HG03039 (cell line): ENCODE results near the gene IL1RAPL2.

Experiments
- ATAC-seq: cut with Tn5 transposase; IDR thresholded peaks from one replicate; pipeline ENCODE4 v1.9.1; 2021; ENCODE audit warnings: mild to moderate bottlenecking, moderate library complexity; ENCODE audit not compliant: unreplicated experiment

The IL1RAPL2 gene

DNA sequence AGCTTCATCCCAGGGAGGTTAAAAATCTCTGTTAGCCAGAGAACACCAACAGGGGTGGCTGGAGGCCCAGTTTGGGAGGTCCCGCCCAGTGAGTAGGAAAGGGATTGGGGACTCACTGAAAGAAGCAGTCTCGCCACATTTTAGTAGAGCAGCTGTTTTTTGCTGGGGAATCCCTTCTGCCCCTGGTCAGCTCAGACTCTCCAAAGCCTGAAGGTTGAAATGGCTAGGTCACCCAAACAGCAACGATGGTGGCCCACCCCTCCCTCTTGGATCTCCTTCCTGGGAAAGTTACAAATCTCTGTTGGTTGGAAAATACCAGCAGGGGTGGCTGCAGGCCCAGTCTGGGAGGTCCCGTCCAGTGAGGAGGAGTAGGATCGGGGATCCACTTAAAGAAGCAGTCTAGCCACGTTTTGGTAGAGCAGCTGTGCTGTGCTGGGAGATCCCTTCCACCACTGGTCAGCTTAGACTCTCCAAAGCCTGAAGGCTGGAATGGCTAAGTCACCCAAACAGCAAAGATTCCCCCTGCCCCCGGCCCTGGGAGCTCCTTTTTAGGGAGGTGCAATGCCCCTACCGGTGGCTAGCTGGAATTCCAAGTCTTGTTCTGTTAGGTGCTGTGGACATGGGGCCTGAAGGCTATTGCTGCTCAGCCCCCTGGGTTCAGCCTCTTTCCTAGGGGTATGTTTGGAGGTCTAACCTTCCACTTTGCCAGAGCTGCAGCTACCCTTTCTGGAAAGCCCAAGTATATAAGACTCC is 694.5 kb downstream of the IL1RAPL2 start:
- no peak for ATAC-seq

DNA sequence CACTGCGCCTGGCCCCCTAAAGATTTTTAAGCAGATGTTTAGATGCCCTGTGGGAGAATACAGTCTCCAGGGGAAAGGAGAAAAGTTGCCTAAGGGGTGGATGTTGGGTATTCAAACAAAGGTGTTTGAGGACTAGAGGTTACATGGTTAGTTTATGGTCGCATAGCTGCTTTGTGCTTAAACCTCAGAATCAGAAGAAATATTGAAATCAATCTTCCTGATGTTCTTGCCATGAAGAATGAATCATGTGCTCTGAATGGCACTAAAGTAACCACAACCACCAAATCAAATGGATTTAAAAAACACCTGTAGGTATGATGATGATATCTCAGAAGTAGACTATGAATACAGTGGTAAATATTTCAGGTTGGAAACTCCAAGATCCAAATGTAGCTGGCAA is 697.2 kb downstream of the IL1RAPL2 start:
- ATAC-seq, result no peak

DNA sequence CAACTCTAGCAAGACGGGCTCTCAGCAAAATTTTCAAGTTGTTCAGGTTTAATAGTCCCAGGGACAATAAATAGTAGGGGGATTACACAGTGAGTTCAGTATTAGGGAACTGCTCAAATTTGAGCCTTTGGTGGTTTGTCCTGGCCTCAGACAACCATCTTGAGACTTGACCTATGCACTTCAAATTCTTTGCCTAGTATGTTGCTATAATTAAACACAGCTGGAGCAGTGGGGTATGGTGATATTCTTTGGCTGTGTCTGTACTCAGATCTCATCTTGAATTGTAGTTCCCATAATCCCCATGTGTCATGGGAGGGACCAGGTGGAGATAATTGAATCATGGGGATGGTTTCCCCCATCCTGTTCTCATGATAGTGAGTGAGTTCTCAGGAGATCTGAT is 697.8 kb downstream of the IL1RAPL2 start:
- no peak for ATAC-seq

DNA sequence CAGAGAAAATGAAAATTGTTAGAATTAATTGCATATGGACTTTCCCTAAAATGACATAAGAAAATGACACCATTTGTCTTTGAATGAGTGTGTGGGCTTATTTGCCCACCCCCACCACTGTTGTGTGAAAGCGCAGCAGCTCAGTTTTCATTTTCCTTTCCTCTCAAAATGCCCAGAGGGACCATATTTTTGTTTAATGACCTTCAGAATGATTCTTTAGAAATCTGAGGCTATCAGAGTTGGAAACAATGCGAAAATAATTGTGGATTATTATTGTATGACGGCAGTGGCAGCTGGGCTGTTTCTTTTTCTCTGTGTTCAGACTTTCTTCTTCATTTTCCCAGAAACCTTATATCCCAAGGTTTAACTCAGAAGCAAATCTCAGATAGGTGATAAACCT is 699.1 kb downstream of the IL1RAPL2 start:
- no peak for ATAC-seq

DNA sequence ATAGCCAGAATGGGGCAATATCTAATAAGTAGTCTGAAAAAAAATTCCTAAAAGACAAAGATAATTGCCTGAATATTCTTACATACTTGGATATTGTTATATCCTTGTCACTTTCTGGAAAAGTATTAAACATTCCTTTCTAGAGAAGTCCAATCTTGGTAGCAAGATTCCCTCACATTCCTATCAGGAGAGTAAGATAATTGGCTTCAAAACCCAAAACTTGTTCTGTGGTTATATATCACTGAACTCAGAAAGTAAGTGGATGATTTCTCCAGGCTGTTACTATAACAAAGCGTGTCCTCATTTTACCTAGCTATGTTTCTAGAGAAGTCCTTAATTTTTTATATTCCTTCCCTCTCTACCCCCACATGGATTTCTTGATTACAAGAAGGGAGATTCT is 700.5 kb downstream of the IL1RAPL2 start:
- ATAC-seq, result no peak

DNA sequence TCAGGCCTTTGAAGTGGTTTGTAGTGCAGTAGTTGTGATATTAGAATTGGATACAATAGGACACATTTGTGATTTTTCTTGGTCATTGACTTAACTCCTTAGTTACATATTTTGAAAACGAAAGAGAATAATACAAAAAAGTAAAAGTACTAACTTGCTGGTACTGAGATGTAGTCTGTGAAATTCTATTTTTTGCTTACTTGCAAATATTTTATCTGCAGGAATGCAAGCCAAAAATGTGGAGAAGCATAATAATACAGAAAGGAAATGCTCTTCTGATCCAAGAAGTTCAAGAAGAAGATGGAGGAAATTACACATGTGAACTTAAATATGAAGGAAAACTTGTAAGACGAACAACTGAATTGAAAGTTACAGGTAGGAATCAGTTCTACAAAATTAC is 701.2 kb downstream of the IL1RAPL2 start:
- no peak for ATAC-seq

DNA sequence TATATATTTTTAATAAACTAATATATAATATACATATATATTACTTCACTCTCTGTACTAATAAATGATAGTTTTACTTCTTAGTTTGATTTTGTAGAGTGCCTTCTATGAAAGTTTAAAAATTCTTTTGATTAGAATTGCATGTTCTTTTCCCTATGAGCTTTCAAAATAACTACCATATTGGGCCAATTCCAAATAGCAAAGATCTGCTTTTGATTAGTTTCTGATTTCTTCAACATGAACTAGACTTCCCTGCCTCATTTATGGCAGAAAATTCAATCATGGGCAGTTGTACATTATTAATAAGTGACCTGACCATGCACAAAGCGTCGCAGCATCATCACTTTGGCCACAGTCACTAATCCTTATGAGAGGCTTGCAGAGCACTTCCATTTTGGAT is 703.4 kb downstream of the IL1RAPL2 start:
- no peak for ATAC-seq

DNA sequence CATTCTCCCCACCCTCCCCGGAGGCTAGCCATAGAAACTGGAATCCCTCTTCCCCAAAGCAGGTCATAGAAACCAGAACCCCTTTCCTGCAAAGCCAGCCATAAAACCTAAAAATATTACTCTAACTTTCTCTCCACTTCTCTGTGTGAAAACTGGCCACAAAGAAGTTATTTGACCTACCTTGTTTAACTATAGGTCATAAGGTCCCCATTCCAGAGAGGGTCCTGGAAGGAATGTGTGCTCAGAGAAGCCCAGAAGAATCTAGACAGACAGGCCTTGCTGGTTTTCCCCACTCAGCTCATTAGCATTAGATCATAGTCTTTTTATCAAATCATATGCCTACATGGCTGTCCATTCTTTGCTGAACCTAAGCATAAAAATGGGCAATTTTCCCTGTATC is 707.3 kb downstream of the IL1RAPL2 start:
- ATAC-seq, result no peak

DNA sequence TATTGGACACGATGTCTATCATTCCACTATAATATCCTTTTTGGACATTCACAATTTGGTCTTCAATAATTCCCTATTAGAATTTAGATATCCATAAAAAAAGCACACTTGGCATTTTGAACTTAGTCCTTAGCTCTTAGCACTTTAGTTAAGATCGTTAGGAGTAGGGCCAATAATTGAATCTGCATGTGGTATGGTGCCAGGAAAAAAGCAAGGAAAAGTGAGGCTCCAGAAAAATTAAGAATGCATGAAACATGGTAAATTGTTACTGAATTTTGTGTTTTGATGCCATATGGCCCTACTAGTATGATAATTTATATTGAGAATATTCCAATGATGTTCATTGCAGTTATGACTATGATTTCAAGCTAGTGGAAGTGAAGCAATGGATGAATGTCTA is 708.1 kb downstream of the IL1RAPL2 start:
- no peak for ATAC-seq

DNA sequence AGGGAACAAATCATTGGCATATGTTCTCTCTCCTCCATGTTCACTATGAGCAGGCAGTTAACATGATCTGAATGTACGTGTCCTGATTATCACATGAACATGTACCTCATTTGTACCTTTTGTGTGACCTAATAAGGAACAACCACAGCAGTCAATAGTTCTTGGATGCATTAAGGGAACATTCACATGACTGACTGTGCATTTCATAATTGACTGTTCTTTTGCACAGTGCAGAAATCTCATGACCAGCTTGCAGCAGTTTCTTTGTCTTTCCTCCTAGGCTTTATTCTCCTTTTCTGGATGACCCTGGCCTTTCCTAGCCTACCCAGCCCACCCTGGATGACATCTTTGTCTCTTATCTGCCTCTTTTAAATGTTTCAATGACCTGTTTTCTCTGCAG is 711.1 kb downstream of the IL1RAPL2 start:
- ATAC-seq, result no peak

DNA sequence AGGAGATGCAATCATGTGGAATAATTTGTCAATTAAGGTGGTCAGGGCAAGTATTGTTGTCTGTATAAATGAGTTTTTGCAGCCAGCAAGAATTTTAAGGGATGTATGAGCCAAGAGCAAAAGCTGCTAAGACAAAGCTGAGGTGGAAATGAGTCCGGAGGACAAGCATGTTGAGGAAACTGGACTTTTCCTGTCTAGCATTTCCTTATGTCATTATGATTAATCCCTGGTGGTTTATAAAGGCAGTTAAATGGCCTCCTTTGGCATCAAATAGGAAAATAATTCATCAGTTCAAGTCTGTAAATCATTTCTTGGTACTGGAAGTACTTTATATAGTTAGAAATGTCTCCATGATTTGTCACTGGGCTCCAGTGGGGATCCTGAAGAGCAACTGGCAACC is 716.1 kb downstream of the IL1RAPL2 start:
- no peak for ATAC-seq

DNA sequence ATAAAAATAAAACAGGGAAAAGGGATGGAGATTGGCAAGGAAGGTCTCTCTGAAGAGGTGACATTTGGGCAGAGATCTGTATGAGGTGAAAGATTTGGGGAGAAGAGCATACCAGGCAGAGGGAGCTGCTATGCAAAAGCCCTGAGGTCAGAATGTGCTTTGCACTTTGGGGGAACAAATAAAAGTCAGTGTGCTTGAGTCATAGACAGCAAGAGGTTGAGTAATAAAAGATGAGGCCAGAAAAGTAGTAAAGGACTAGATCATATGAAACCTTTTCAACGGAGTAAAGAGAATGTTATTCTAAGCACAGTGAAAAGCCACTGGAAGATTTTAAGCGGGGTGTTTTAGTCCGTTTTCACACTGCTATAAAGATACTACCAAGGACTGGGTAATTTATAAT is 731.0 kb downstream of the IL1RAPL2 start:
- ATAC-seq, result no peak

DNA sequence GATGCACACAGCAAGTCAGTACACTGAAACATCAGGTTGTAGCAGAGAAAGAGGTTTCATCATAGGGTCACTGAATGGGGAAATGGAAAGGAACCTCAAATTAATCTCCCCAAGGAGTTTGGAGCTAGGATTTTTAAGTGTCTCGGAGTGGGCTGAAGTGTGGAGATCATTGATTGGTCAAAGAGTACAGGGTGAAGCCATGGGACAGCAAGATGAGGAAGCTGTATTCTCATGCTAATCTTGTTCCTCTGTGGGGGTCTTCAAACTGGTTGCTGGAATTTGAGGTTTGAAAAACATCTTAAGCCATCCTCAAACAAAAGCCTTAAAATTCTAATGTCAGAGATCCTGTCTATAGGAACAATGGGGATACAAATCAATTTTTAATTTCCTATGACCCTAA is 733.3 kb downstream of the IL1RAPL2 start:
- no peak for ATAC-seq

DNA sequence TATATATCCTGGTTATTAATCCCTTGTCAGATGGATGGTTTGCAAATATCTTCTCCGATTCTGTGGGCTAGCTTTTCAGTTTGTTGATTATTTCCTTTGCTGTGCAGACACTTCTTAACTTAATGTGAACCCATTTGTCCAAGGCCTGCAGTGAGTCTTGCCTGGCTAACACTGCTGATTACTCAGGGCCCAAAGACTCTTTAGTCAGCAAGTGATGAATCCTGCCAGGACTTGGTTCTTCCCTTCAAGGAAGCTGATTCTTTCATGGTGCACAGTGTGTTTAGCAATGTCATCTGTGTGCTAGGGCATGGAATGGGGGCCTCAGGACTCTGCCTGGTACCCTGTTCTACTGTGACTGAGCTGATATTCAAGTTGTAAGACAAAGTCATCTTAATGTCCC is 736.2 kb downstream of the IL1RAPL2 start:
- ATAC-seq, result no peak

DNA sequence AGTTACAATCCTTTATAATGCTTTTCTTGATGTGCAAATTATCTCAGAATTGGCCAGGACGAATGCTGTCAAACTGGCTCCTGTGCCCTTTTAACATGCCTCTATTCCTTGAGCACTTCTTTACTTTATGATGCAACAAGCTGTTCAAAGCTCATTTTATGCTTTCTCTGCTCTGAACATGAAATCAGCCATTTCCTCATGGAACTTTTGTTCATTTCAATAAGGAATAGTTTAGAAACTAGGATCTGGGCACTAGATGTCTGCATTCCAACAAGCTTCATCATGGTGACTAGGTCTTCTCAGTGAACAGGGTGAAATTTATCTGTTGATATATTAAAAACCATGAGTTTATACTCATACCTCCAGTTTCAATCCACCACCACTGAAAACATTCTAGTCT is 741.8 kb downstream of the IL1RAPL2 start:
- no peak for ATAC-seq

DNA sequence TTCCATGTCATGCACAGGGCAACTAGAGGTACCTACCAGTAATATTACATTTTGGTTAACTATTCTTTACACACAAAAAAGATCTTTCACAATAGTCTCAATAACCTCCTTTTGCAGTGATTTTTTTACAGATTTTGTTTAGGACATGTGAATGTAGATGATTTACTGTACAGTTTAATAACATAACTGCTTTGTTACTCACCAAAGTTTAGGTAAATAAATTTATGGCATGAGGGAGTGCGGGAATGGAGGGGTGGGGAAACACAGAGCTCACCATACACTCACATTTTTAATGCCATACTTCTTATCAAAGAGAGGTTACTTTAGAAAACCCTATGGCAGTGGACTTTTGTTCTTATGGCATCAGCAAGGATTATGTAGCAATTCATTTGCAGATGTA is 747.6 kb downstream of the IL1RAPL2 start:
- ATAC-seq, result no peak

DNA sequence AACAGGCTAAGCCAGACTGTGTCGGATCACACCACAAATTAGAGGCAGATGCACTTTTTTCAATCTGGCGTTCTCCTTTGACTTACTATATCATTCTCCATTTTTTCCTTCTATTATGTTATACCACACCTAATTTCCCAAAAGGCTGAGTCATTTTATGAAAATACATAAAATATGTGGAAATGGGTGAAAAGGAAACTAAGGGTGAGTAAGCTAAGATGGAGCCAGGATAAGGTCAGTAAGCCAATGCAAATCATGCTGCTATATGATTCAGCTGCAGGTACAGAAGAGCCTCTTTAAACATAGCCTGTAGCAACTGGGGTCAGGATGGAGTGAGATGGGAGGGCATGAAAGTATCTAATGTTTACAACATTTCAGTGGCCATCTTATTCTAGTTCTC is 748.5 kb downstream of the IL1RAPL2 start:
- no peak for ATAC-seq

DNA sequence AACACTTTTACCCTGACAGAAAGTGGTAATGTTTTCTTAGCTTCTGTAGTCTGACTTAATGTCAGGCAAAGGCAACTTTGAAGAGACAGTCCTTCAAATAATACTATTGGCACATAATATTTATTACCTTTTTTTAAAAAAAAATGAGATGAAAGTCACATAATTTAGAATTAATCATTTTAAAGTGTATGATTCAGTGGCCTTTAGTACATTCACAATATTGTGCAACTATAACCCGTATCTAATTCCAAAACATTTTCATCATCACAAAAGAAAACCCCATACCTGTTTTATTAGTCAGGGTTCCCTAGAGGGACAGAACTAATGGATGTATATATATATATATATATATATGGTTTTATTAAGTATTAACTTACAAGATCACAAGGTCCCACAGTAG is 749.2 kb downstream of the IL1RAPL2 start:
- no peak for ATAC-seq

DNA sequence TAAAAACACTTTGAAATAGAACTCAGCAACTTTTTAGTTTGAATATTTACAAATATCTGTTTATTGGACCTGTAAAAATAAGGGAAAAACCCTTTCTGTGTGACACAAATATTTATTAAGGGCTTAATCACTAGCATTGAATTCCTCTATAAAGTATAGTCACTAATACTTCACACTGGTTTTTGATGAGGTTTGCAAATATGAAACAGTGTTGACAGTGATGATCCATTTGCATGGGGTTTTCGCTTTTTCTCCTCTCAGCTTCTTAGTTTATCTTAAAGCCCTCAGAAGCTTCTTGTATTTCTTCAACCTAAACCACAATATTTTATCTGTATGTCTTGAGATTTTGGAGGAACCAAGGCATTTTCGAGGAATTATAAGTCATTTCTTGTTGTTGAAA is 751.1 kb downstream of the IL1RAPL2 start:
- no peak for ATAC-seq

DNA sequence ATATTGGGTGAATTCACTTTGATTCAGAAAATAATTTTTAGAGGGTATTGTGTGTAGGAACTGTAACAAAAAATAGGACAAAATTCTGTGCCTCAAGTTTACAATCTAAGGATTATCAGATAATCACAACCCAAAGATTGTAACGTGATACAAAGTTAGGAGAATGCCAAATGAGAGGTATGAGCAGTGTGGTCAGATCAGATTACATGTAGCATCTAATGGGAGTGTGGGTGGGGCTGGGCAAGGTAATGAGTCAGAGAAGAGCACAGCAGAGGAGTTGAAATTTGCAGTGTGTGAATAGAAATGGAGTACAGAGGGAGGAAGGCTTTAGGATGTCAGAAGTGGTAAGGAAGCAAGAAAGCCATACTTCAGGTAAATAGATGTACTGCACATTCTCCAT is 757.9 kb downstream of the IL1RAPL2 start:
- ATAC-seq, result no peak

DNA sequence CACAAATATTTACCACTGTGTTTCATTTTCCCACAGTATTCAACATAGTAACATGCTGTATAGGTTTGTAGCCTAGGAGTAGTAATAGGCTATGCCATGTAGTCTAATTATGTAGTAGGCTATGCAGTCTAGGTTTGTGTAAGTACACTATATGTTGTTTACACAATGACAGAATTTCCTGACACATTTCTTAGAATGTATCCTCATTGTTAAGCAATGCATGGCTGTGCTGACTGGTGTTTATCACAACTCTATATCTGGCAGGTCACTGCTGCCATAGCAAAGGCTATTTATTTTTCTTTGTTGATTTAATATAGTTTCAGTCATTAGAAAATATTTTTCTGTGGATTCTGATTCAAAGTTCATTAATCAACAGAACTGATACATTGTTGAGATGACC is 762.8 kb downstream of the IL1RAPL2 start:
- ATAC-seq, result no peak

DNA sequence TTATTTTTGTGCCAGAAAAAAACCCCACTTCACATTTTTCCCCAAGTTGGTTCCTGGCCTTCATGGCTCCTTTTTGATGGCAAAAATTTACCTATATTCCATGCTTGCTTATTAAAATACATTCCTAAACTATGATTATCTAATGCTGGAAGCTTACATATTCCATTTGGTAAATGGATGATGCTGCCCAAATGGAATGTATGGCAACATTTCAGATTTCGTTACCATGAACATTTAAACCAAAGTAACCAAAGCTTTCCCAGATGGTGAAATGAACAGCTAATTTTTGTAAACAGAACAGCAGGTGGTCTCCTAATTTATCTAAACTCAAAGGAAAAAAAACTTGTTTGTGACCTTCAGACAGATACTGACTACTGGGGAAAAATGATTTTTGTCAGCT is 765.2 kb downstream of the IL1RAPL2 start:
- ATAC-seq, result no peak

DNA sequence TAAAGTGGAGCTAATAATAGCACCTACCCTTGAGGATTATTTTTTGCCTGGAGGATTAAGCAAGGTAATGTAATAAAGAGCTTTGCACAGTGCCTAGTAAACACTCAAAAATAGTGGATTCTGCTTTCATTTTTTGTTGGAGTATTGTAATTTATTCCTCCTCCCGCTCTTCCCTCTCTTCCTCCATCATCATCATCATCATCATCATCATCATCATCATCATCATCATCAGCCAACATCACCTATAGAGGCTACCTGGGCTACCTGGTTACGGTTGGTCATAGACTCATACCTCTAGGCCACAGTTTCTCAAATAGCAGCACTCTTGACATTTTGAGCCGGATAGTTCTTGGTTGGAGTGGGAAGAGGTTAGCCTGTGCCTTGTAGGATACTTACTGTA is 781.4 kb downstream of the IL1RAPL2 start:
- no peak for ATAC-seq
